Nephron (organoid): ENCODE measurements around the gene ENGASE.

Experiments used
- H3K27ac Mint-ChIP-seq, 3 experiments: 2 replicates each; pipeline ENCODE4 v1.8.0; 2020; ENCODE audit warnings: mixed read lengths in 3 of 3, mild to moderate bottlenecking in 2 of 3, moderate library complexity in 1 of 3
- H3K27me3 Mint-ChIP-seq: 2 replicates; pipeline ENCODE4 v1.8.0; 2021; ENCODE audit warnings: low read depth, mild to moderate bottlenecking, moderate library complexity, mixed read lengths
- H3K36me3 Mint-ChIP-seq: 2 replicates; pipeline ENCODE4 v1.8.0; 2020; ENCODE audit warnings: low read depth, mixed read lengths
- H3K4me1 Mint-ChIP-seq: 2 replicates; pipeline ENCODE4 v1.8.0; 2020; ENCODE audit warnings: mixed read lengths
- H3K4me3 Mint-ChIP-seq, 3 experiments: 2 replicates each; pipeline ENCODE4 v1.8.0; 2020; ENCODE audit warnings: mild to moderate bottlenecking in 3 of 3, mixed read lengths in 3 of 3, moderate library complexity in 2 of 3
- H3K9me3 Mint-ChIP-seq: 2 replicates; pipeline ENCODE4 v1.8.0; 2020; ENCODE audit warnings: mixed read lengths
- TF ChIP-seq, protein P1 (sequence below), 3 experiments: fragments of 200-600 bp; sonication (generic); IDR thresholded peaks; one replicate each; pipeline ENCODE4 v1.5.0; 2021; ENCODE audit warnings: antibody characterized with exemption in 3 of 3; ENCODE audit not compliant: unreplicated experiment in 3 of 3

ENGASE gene

DNA sequence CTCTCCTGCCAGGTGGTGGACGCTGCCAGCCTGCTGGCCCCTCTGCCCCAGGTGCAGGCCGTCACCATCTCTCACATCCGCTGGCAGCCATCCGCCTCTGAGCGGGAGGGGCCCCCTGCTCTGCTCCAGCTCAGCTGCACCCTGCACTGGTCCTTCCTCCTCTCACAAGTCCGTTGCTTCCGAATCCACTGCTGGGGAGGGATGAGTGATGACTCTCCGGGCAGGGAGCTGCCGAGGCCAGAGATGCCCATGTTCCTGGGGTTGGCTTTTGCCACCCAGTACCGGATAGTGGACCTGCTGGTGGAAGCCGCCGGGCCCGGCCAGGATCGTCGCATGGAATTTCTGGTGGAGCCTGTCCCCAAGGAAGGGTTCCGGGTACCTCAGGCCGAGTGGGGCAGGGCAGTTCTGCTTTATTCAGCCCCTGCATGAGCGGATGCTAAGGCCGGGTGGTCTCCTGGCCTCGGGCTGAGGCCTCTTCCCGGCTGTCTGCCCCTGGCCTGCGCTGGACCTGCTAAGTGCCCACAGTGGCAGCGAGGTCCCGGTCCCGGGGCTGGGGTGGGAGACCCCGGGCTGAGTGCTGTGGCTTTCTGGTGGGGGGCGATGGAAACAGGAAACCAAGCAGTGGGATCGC lies 11.4 kb downstream of the ENGASE start:
- Mint-ChIP-seq H3K9me3 (no peaks in the 10 kb centered on the region), H3K36me3 (peaks cover 6% of the 10 kb centered on the region), H3K4me3 (no peak overlapping the region), H3K27ac (no peak overlapping the region), H3K27me3 (peaks cover 6% of the 10 kb centered on the region), H3K4me1 (peaks cover 12% of the 10 kb centered on the region)
- TF ChIP-seq, protein P1, sequence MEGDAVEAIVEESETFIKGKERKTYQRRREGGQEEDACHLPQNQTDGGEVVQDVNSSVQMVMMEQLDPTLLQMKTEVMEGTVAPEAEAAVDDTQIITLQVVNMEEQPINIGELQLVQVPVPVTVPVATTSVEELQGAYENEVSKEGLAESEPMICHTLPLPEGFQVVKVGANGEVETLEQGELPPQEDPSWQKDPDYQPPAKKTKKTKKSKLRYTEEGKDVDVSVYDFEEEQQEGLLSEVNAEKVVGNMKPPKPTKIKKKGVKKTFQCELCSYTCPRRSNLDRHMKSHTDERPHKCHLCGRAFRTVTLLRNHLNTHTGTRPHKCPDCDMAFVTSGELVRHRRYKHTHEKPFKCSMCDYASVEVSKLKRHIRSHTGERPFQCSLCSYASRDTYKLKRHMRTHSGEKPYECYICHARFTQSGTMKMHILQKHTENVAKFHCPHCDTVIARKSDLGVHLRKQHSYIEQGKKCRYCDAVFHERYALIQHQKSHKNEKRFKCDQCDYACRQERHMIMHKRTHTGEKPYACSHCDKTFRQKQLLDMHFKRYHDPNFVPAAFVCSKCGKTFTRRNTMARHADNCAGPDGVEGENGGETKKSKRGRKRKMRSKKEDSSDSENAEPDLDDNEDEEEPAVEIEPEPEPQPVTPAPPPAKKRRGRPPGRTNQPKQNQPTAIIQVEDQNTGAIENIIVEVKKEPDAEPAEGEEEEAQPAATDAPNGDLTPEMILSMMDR (IDR thresholded peaks at IDR 0.05; ENCODE audit: unreplicated experiment in 3 of 3) = no peak

DNA sequence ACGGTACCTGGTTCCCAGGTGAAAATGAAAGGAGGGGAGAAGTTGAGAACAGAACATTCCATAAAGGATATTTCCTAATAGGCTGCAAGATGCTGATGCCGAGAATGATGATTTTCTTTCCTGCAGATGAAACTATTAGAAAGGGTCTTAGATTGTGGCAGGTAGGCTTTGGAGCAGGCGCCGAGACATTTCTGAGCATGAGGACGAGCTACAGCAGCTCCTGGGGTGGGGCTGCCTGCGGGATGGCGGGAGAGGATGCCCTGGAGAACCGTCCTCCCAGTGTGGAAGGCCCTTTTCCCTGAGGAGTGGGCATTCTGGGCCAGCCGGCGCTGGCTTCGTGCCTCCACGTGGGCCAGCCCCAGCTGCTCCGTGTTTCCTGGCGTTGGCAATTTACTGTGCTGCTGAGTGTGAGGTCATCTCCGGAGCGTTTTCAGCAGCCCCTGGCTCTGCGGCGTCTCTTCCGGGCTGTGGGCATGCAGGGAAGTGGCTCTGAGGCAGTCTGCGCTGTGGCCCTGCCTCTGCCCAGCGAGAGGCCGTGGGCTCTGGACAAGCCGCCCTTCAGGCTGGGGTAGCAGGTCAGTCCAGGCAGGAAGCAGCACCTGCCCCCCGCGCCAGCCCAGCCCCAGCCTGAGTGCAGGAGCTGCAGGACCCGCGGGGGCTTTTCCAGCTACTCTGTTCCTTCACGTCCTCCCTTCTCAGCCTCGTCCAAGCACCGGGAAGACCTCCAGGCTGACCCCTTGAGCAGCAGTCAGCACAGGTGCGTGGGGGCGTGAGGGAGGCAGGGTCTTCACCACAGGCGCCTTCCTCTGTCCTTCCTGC lies 12.2 kb downstream of the ENGASE start:
- Mint-ChIP-seq H3K4me3 (no peak overlapping the region), H3K36me3 (peaks cover 3% of the 10 kb centered on the region)

GRCh38 chr17:79087428-79088143 lies 13.0 kb downstream of the ENGASE start:
- H3K4me1 Mint-ChIP-seq = peaks cover 5% of the 10 kb centered on the region
- H3K9me3 Mint-ChIP-seq = no peaks in the 10 kb centered on the region
- TF ChIP-seq, protein P1 (IDR thresholded peaks at IDR 0.05; ENCODE audit: unreplicated experiment in 3 of 3) = peak; percentile 84 to 90 (median 89)
- H3K27ac Mint-ChIP-seq = no peak overlapping the region
- H3K36me3 Mint-ChIP-seq = no peaks in the 10 kb centered on the region
- H3K4me3 Mint-ChIP-seq = no peak overlapping the region
- peaks cover 14% of the 10 kb centered on the region for H3K27me3 Mint-ChIP-seq

More for the DNA sequence above, 12.2 kb downstream of the ENGASE start:
- Mint-ChIP-seq H3K4me1 (peaks cover 10% of the 10 kb centered on the region), H3K27me3 (peaks cover 9% of the 10 kb centered on the region), H3K27ac (no peak overlapping the region), H3K9me3 (no peaks in the 10 kb centered on the region)
- TF ChIP-seq, protein P1 (IDR thresholded peaks at IDR 0.05; ENCODE audit: unreplicated experiment in 3 of 3) = no peak

DNA sequence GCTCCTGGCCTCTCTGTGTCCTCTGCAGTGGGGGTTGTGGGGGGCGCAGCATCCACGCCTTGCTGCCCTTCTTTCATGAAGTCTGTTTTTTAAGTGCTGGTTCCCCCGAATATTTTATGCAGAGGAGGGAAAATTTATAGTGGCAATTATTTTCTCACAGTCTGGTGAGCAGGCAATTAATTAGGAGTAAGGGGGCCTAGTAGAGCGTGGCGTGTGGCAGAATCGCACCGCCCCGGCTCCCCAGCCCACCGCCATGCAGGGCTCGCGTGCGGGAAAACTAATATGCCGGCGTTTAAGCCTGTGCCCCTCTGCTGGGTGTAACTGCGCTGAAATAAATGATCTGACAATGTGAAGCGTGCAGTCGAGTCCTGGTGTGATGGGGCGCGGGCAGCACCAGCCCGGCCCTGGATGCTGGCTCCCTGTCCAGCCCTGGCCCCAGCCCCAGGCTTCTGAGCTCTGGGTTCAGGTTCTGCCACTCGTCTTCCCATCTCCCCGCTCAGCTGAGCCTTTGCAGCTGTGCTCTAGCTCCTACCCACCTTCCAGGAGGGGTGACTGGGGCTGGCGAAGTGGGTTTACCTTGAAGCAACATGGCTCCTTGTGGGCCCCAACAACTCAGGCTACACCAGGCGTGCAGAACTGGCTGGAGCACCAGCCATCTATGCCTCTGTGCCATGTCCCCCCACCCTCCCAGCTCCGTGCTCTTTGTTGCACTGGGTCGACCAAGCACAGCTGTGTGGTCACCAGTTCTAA lies 13.8 kb downstream of the ENGASE start:
- peaks cover 5% of the 10 kb centered on the region for H3K4me1 Mint-ChIP-seq
- H3K27ac Mint-ChIP-seq = no peak overlapping the region
- no peaks in the 10 kb centered on the region for H3K9me3 Mint-ChIP-seq
- TF ChIP-seq, protein P1 (IDR thresholded peaks at IDR 0.05; ENCODE audit: unreplicated experiment in 3 of 3) = no peak
- H3K27me3 Mint-ChIP-seq = peaks cover 18% of the 10 kb centered on the region
- H3K36me3 Mint-ChIP-seq = no peaks in the 10 kb centered on the region
- no peak overlapping the region for H3K4me3 Mint-ChIP-seq

GRCh38 chr17:79088997-79089328 lies 14.3 kb downstream of the ENGASE start:
- Mint-ChIP-seq H3K36me3 (no peaks in the 10 kb centered on the region), H3K27me3 (peaks cover 21% of the 10 kb centered on the region), H3K4me3 (no peak overlapping the region), H3K9me3 (no peaks in the 10 kb centered on the region), H3K27ac (no peak overlapping the region), H3K4me1 (peaks cover 5% of the 10 kb centered on the region)
- TF ChIP-seq, protein P1 (IDR thresholded peaks at IDR 0.05; ENCODE audit: unreplicated experiment in 3 of 3) = no peak
